Duodenal mucosa (tissue), 2 donors: Measurements from ENCODE around the gene IFIT5.
A peak's percentile ranks its signal among the peaks of the same experiment; 100 is the strongest.
"Not testable (repeated sequence)": the region's sequence is repeated elsewhere in the genome, so short reads cannot be mapped to it uniquely, and the experiment has no call there.

Experiments used
- H3K27ac ChIP-seq: one replicate; pipeline ENCODE4 v1.7.0; 2013; ENCODE audit warnings: low read depth, low read length
- H3K27me3 ChIP-seq, 2 donors: one replicate each; pipeline ENCODE4 v1.7.0; 2013; ENCODE audit warnings: low read length in 2 of 2, control low read depth in 1 of 2; ENCODE audit not compliant: insufficient read depth in 2 of 2, control insufficient read depth in 1 of 2
- H3K36me3 ChIP-seq, 2 donors: one replicate each; pipeline ENCODE4 v1.7.0; 2013; ENCODE audit warnings: low read length in 2 of 2, control low read depth in 1 of 2; ENCODE audit not compliant: insufficient read depth in 2 of 2, control insufficient read depth in 1 of 2
- H3K4me1 ChIP-seq, 2 donors: one replicate each; pipeline ENCODE4 v1.7.0; 2013; ENCODE audit warnings: low read length in 2 of 2, control low read depth in 1 of 2; ENCODE audit not compliant: insufficient read depth in 2 of 2, control insufficient read depth in 1 of 2
- H3K4me3 ChIP-seq, 2 donors: one replicate each; pipeline ENCODE4 v1.7.0; 2013; ENCODE audit warnings: low read length in 2 of 2, low read depth in 1 of 2
- H3K9ac ChIP-seq, 2 donors: one replicate each; pipeline ENCODE4 v1.7.0; 2013; ENCODE audit warnings: low read length in 2 of 2, low read depth in 1 of 2
- H3K9me3 ChIP-seq, 2 donors: one replicate each; pipeline ENCODE4 v1.7.0; 2013; ENCODE audit warnings: low read length in 2 of 2, control low read depth in 1 of 2; ENCODE audit not compliant: control insufficient read depth in 1 of 2

The IFIT5 gene

GRCh38 chr10:89411135-89411534 lies 3.2 kb upstream of the IFIT5 start:
- not testable (repeated sequence) for H3K27me3 ChIP-seq

GRCh38 chr10:89412276-89412675 lies 2.1 kb upstream of the IFIT5 start:
- H3K4me3 ChIP-seq, H3K9ac ChIP-seq, H3K36me3 ChIP-seq, H3K27ac ChIP-seq, H3K27me3 ChIP-seq, H3K9me3 ChIP-seq: not testable (repeated sequence)
- H3K4me1 ChIP-seq: peaks cover 13 to 17% of the 10 kb centered on the region in 2 donors

More at GRCh38 chr10:89411135-89411534, 3.2 kb upstream of the IFIT5 start:
- not testable (repeated sequence) for H3K36me3 ChIP-seq, H3K4me3 ChIP-seq, H3K9ac ChIP-seq, H3K27ac ChIP-seq, H3K9me3 ChIP-seq
- peaks cover 6 to 15% of the 10 kb centered on the region in 2 donors for H3K4me1 ChIP-seq

GRCh38 chr10:89413398-89413912 lies 913 bp upstream of the IFIT5 start:
- Histone ChIP-seq H3K4me1 (peaks cover 17 to 21% of the 10 kb centered on the region in 2 donors), H3K9ac (peak overlapping the region; percentile 82 to 92), H3K9me3 (no peaks in the 10 kb centered on the region), H3K4me3 (peak overlapping the region; percentile 86 to 92), H3K27ac (peak overlapping the region; percentile 91), H3K27me3 (no peaks in the 10 kb centered on the region), H3K36me3 (peaks cover 8 to 12% of the 10 kb centered on the region in 2 donors)

GRCh38 chr10:89414879-89415821 lies 782 bp downstream of the IFIT5 start:
- peak overlapping the region; percentile 91 for H3K27ac ChIP-seq
- peaks cover 8 to 12% of the 10 kb centered on the region in 2 donors for H3K36me3 ChIP-seq
- H3K9me3 ChIP-seq: no peaks in the 10 kb centered on the region
- peak overlapping the region; percentile 86 to 92 for H3K4me3 ChIP-seq
- no peaks in the 10 kb centered on the region for H3K27me3 ChIP-seq
- H3K4me1 ChIP-seq: peaks cover 17 to 21% of the 10 kb centered on the region in 2 donors
- peak overlapping the region; percentile 82 to 92 for H3K9ac ChIP-seq

GRCh38 chr10:89416465-89416864 lies 2.1 kb downstream of the IFIT5 start:
- H3K4me1 ChIP-seq: peaks cover 17 to 21% of the 10 kb centered on the region in 2 donors
- no peak overlapping the region for H3K27ac ChIP-seq
- H3K4me3 ChIP-seq: no peak overlapping the region
- no peaks in the 10 kb centered on the region for H3K9me3 ChIP-seq
- no peak overlapping the region for H3K9ac ChIP-seq
- H3K36me3 ChIP-seq: peaks cover 10 to 12% of the 10 kb centered on the region in 2 donors
- H3K27me3 ChIP-seq: no peaks in the 10 kb centered on the region

DNA sequence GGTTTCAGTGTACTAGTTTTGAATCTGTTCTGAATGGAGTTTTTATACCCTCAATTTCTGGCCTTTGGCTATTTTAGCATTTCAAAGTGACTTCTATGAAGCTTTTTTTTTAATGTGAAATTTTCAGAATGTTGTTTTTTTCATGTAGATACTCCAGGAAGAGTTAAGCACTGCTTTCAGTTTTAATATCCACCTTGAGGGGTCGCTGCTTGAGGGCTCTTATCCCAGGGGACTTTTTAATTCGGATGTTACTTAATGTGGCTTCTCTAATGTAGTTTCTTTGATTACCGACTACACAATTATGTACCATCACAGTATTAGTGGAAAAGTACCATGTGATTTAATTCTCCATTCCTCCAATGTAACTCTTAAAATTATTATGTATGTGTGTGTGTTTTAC lies 5.2 kb downstream of the IFIT5 start:
- Histone ChIP-seq H3K9me3 (no peaks in the 10 kb centered on the region), H3K27me3 (no peaks in the 10 kb centered on the region), H3K4me1 (peaks cover 11 to 22% of the 10 kb centered on the region in 2 donors), H3K27ac (no peak overlapping the region), H3K9ac (no peak overlapping the region), H3K36me3 (peaks cover 12 to 13% of the 10 kb centered on the region in 2 donors), H3K4me3 (no peak overlapping the region)

GRCh38 chr10:89421018-89421476 lies 6.7 kb downstream of the IFIT5 start:
- Histone ChIP-seq H3K27ac (no peak overlapping the region), H3K9me3 (no peaks in the 10 kb centered on the region), H3K36me3 (peaks cover 12 to 13% of the 10 kb centered on the region in 2 donors), H3K4me1 (peaks cover 3 to 25% of the 10 kb centered on the region in 2 donors), H3K27me3 (no peaks in the 10 kb centered on the region), H3K9ac (no peak overlapping the region), H3K4me3 (no peak overlapping the region)

DNA sequence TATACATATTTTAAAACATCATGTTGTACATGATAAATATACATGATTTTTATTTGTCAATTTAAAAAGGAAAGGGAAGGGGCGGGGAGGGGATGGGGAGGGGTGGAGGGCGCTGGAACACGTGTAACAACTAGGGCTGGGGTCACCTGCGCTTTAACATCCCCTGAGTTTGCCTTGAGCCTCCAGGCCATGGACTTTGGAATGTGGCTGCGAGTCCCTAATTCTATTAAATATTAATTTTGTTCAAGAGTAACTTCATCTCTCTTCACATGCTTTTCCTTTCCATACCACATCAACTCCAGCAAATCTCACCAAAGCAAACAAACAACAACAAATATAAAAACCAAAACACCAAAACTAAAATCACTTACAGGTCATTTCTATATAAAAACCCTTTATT lies 10.6 kb downstream of the IFIT5 start:
- H3K4me3 ChIP-seq: no peak overlapping the region
- H3K27ac ChIP-seq: no peak overlapping the region
- no peak overlapping the region for H3K9ac ChIP-seq

DNA sequence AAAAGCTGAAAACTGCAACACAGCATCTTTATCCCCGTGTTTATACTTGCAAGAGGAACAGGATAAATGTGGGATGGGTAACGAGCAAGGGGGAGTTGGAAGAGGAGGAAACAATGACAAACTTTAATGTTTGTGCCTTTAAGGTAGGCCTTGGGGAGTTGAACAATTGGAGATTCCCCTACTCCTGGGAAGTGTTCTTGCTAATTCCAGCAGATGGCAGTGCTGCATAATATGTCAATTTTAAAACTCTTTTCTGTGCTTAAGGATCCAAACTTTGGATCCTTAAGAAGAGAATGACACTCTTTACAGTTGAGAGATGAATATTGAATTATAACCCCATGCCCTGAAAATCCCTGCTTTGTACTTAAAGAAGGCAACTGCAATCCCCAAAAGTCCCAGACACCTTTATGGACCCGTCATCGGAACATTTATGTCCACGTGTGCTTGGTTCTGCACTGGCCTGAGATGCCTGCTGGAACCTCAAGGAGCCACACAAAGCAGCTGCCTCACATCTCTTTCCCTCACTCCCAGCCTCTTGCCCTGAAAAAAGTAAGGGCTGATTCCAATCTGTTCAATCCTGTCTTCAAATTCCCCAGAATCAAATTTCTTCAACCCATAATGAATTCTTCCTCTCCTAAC lies 12.0 kb downstream of the IFIT5 start:
- H3K4me1 ChIP-seq: peaks cover 0 to 9% of the 10 kb centered on the region in 2 donors
- no peaks in the 10 kb centered on the region for H3K9me3 ChIP-seq
- no peaks in the 10 kb centered on the region for H3K27me3 ChIP-seq
- H3K9ac ChIP-seq: no peak overlapping the region
- H3K36me3 ChIP-seq: peaks cover 0 to 3% of the 10 kb centered on the region in 2 donors
- H3K4me3 ChIP-seq: no peak overlapping the region
- H3K27ac ChIP-seq: no peak overlapping the region

More for the DNA sequence above, 10.6 kb downstream of the IFIT5 start:
- H3K9me3 ChIP-seq: no peaks in the 10 kb centered on the region
- peaks cover 0 to 5% of the 10 kb centered on the region in 2 donors for H3K36me3 ChIP-seq
- peaks cover 0 to 9% of the 10 kb centered on the region in 2 donors for H3K4me1 ChIP-seq
- no peaks in the 10 kb centered on the region for H3K27me3 ChIP-seq

- Histone ChIP-seq H3K9me3 (no peaks in the 10 kb centered on the region), H3K27me3 (no peaks in the 10 kb centered on the region), H3K9ac (no peak overlapping the region), H3K27ac (no peak overlapping the region), H3K36me3 (no peaks in the 10 kb centered on the region), H3K4me1 (peaks cover 0 to 9% of the 10 kb centered on the region in 2 donors), H3K4me3 (no peak overlapping the region)
These were observed 13.3 kb downstream of the IFIT5 start for GRCh38 chr10:89427629-89428028.
